Inflammatory macrophage treated with lipopolysaccharide for 4 hours (primary cell): Measurements from ENCODE around the gene TRPC4AP.
A peak's percentile ranks its signal among the peaks of the same experiment; 100 is the strongest.

Source experiments
- DNase-seq: peaks from one replicate; pipeline ENCODE4 v3.0.0-alpha.2; 2020

Gene TRPC4AP

GRCh38 chr20:35092524-35093266 is at the start of gene TRPC4AP:
TSS of gene TRPC4AP (minus strand) at chr20:35092807. CDS start at chr20:35092781, 26 bp downstream.
- peak; percentile 91 for DNase-seq

DNA sequence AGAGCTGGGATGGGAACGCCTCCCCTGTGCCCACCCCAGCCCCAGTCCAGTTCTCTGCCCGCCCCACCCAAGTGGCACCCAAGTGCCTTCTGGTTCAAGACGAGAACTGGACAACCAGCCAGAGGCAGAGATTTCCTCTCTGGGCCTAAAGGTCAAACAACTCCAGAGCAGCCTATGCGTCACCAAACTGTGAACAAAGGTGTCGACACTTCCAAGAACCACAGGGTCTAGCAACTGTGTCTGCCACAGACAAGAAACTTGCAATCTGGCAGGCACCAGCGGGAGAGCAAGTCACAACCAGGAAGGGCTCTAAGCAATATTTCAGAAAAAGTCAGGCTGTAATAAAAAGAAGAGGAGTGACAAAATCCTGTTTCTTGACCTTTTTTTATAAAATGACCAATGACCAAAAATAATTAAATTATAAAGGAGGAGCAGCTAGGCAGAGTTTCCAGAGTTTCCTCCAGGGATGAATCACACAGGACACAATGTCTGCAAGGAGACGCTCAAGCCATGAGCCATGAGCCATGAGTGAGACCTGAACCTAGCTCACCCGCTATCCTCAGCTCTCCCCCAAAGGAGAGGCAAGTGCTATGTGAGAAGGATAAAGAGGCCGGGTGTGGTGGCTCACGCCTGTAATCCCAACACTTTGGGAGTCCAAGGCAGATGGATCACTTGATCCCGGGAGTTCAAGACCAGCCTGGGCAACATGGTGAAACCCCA is 43.4 kb upstream of the TRPC4AP start:
- DNase-seq, result peak; percentile 59

DNA sequence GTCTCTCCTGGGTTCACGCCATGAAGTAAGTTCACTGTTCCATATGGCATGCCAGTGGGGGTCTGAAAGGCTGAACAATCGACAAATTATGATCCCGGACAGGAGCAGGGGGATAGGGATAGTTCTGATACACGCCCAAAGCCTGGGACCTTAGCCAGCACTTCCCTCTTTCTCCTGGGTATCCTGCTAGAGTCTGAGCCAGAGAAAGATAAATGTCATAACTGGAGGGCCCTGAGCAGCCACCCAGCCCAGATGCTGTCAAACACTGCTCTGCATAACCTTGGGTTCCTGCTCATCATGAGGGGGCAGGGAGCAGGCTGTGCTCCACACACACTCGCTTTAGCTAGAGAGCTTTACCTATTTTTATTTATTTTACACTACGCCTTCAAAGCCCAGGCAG is 42.3 kb upstream of the TRPC4AP start:
- DNase-seq, result no peak

DNA sequence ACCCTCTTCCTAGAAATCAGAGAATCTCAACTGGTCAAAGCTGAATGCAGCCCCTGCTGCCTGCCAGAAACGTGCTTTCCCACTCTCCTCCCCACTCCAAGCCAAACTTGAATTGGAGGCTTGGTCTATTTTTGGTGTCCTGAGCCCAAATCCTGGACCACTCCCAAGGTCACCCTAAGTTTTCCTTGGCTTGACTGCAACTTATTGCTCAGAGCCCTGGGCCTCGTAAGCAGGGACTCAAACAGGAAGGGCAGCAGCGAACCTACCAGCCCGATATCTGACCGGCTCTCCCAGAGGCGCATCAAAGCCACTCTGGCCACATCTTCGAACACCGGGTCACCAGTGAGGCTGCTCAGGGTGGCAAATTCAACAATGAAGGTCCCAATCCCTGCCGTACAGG is 41.9 kb upstream of the TRPC4AP start:
- no peak for DNase-seq

GRCh38 chr20:35133735-35134134 is 41.1 kb upstream of the TRPC4AP start:
- DNase-seq, result no peak

DNA sequence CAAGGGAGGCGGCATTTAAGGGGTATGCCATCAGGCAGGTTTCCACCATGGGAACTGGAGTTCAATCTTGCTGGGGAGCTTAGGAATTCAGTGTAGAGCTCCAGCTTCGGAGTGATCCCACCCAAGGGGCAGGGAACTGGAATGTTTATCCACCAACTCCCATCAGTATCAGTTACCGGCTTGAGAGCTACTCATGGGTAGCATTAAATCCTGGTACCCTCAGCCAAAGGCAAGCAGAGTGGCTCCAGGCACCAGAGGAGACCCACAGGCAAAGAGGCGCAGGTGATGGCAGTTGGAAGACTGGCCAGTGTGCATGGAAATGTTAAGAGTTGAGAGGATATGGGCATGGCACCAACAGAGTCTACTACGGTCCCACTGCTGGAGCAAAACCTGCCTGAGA is 40.4 kb upstream of the TRPC4AP start:
- DNase-seq, result no peak

DNA sequence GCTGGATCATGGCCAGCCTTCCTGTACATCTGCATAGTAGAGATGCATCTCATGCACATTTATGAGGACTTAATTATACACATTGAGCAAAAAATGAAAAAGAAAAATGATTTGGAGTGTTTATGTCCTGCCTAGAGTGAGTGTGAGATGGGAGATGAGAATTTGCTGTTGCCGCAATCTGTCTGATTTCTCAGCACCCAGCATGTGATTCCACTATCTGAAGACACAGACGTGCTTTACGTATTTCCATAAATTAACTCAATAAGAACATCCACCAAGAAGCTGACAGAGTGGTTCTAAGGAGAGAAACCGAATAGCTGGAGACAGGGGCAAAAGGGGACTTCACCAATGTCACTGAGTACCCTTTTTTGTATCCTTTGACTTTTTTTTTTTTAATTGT is 39.3 kb upstream of the TRPC4AP start:
- no peak for DNase-seq

- DNase-seq, result peak; percentile 86
These were observed 37.1 kb upstream of the TRPC4AP start for GRCh38 chr20:35129647-35130069.

GRCh38 chr20:35125753-35126152 is 33.1 kb upstream of the TRPC4AP start:
- DNase-seq, result no peak

- DNase-seq, result peak; percentile 14
These were observed 30.3 kb upstream of the TRPC4AP start for GRCh38 chr20:35122756-35123405.

GRCh38 chr20:35121186-35121585 is 28.6 kb upstream of the TRPC4AP start:
- no peak for DNase-seq

DNA sequence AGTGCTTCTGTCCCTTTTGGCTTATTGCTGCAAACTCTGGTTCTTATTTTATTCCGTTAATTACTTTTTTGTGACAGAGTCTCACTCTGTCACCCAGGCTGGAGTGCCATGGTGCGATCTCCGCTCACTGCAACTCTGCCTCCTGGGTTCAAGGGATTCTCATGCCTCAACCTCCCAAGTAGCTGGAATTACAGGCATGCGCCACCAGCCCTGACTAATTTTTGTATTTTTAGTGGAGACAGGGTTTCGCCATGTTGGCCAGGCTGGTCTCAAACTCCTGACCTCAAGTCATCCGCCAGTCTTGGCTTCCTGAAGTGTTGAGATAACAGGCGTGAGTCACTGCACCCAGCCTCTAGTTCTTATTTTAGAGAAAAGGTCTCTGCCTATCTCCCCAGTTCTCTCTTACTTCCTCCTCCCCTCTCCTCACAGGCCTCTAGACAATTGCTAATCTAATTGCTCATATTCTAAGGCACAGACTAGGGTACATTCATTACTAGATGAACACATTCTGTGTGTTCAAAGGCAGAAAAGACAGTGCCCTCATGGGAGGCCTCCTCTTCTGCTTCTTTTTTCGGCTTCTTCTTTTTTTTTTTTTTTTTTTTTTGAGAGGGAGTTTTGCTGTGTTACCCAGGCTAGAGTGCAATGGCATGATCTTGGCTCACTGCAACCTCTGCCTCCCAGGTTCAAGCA is 27.6 kb upstream of the TRPC4AP start:
- peak; percentile 95 for DNase-seq

DNA sequence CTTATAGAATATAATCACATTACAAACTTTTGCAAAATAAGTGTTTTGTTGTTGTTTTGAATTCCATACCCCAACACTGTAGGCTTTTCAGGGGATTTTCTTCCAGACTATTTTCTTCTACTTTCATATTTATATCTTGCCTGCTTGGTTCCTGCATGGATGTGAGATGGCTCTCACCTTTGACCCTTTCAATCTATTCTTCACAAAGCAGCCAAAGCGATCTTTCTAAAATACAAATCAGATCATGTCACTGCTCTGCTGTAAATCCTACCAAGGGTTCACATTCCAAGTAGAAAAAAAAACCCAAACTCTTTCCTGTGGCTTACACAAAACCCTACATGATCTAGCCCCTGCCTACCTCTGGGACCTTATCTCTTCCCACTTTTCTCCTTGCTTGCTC is 25.0 kb upstream of the TRPC4AP start:
- no peak for DNase-seq

- no peak for DNase-seq
These were observed 24.6 kb upstream of the TRPC4AP start for GRCh38 chr20:35117196-35117595.

- no peak for DNase-seq
These were observed 23.7 kb upstream of the TRPC4AP start for GRCh38 chr20:35116258-35116657.

DNA sequence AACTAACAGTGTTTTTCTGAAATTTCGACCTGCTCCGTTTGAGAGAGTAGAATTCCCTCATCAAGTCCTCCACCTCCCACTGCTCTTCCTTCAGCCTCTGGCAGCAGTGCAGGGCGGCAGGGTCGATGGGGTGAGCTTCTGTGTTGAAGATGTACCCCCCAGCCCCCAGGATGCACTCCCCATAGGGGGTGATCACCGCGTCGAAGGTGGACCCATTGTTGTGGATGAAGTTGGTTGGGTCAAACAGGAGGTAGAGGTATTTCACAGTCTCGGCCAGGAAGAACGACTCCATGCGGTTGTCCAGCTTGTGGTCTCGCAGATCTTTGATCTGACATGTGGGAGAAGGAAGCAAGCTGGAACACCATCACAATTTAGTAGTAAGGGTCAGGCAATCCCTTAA is 23.0 kb upstream of the TRPC4AP start:
- DNase-seq, result no peak

- peak; percentile 82 for DNase-seq
These were observed 19.7 kb upstream of the TRPC4AP start for GRCh38 chr20:35112276-35112675.

DNA sequence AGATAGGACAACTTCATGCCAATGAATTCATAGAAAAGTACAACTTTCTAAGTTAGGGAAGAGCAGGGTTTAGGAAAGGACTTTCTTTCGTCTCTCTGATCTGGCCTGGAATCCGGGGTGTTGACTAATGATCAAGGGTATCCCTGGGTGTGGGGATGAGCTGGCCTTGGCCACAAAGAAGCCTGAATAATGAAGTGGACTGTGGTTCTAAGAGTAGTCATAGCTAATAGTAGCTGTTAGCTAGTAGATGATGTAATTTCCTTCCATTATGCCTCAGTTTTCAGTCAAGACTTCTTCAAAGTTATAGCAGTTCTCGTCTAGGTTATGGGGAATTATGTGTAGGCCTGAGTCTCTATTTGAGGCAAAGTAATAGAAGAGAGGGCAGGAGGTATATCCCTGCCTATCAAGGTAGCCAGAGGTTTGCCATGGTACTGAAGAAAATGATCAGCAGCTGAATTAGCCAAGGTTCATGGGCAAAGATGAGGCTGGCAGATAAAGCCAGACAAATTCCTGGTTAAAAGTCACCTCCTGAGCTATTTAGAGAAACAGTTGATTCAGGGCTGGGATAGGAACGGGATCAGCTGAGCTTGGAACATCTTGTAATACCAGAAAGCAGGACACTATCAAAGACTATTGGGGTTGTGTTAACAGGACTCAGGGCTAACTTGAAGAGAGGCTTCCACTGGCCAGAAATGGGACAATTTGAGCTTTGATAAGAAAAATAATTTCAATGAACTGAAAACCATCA is 18.7 kb upstream of the TRPC4AP start:
- peak; percentile 88 for DNase-seq

- DNase-seq, result no peak
These were observed 16.3 kb upstream of the TRPC4AP start for GRCh38 chr20:35108921-35109320.

- no peak for DNase-seq
These were observed 14.3 kb upstream of the TRPC4AP start for GRCh38 chr20:35106827-35107380.

DNA sequence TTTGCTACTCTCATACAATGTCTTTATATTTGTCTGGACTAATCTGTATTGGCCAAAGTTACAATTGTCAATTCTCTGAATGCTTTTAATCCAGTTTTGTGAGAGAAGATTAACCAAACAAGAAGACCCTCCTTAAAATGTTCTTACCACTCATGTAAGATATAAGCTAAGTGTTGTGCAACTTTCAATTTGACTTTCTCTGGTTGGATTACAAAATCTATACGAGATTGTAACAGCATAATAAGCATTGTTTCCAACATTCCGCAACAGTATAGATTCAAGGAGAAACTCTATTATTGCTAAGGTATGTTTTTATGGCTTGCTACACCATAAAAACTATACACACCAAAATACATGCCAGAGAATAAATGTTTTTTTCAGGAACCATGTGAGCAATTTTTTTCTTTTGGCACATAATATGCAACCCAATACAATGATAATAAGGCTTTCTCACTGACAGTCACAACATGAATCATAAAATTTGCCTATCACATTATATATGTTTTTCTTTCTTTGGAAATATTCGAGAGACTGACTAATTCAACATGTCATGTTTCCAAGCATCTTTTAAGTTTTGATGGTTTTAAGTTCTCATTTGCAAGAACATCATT is 12.2 kb upstream of the TRPC4AP start:
- peak; percentile 49 for DNase-seq

DNA sequence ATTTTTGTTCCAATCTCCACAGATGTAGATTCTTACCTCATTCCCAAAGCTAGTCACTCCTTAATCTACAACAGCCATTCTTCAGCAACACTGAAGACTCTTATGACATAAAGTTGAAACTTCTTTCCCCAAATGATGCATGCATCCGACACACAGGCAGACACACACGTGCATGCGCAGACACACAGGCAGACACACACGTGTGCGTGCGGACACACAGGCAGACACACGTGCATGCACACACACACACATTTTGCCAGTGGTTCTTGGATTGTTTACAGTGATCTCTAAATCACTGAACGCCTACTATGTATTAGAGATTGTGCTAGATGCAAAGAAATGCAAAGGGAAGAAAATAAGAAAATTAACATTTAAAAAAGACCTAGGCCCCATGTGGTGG is 9.0 kb upstream of the TRPC4AP start:
- DNase-seq, result no peak
